ENCODE results near the gene ANGPT4.
"Not testable (repeated sequence)": the region's sequence is repeated elsewhere in the genome, so short reads cannot be mapped to it uniquely, and the experiment has no call there.

The ANGPT4 gene

GRCh38 chr20:906703-907270 lies 9.3 kb downstream of the ANGPT4 start:
- no peak for DNase-seq (ENCODE audit: low read depth, low spot score)

DNA sequence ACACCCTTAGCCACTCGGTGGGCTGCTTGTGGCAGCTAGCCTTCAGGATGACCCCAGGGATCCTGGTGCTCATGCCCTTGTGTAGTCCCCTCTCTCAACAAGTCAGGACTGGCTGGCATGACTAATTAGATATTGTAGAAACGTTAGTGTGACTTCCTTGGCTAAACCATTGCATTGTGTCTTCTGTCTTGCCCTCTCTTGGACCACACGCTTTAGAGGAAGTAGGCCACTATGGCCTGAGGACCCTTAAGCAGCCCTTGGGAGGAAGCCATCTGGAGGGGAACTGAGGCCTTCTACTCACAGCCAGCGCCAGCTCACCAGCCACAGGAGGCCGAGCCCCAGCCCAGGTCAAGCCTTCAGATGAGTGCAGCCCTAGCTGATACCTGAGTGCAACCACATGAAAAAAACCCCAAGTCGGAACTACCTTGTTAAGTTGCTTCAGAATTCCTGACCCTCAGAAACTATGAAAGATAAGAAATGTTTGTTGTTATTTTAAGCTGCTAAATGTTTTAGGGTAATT lies 10.1 kb downstream of the ANGPT4 start:
- no peak for DNase-seq (ENCODE audit: low read depth, low spot score)

GRCh38 chr20:905396-905961 lies 10.7 kb downstream of the ANGPT4 start:
- no peak for DNase-seq (ENCODE audit: low read depth, low spot score)

DNA sequence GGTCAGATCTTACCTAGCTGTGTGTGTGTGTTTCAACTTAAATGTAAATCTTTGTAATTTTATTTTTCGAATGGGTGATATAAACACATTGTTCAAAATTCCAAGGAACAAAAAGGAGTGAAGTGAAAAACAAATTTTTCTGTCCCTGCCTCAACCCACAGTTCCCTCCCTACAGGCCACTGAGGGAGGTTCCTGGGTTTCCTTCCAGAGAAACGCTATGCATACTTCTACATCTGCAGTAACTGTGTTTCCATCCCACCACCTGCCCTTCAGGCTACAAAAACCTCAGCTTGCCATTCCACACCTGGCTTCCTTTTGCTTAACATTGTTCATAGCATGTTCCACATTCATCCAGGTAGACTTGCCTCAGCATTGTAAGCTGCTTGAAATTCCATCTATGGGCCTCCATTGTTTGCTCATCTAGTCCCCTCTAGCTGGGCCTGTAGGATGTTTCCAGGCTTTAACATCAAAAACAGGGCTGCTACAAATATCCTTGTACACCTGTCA lies 12.0 kb downstream of the ANGPT4 start:
- no peak for DNase-seq (ENCODE audit: low read depth, low spot score)

DNA sequence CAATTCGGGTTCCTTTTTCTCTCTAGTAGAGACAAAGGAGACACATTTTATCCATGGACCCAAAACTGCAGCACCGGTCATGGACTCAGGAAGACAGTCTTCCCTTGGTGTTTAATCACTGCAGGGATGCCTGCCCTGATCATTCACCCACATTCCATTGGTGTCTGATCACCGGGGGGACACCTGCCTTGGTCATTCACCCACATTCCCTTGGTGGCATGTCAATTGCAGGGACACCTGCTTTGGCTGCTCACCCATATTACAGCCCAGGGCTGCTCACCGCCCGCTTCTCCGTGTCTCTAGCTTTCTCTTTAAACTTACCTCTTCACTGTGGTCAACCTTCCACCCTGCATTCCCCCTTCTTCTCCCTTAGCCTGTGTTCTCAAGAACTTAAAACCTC lies 18.7 kb downstream of the ANGPT4 start:
- not testable (repeated sequence) for DNase-seq (ENCODE audit: low read depth, low spot score)

- no peak for DNase-seq (ENCODE audit: low read depth, low spot score)
These were observed 19.6 kb downstream of the ANGPT4 start for GRCh38 chr20:896501-897025.

- not testable (repeated sequence) for DNase-seq (ENCODE audit: low read depth, low spot score)
These were observed 23.8 kb downstream of the ANGPT4 start for GRCh38 chr20:892371-892770.

- DNase-seq (ENCODE audit: low read depth, low spot score): no peak
These were observed 24.4 kb downstream of the ANGPT4 start for GRCh38 chr20:891706-892080.

DNA sequence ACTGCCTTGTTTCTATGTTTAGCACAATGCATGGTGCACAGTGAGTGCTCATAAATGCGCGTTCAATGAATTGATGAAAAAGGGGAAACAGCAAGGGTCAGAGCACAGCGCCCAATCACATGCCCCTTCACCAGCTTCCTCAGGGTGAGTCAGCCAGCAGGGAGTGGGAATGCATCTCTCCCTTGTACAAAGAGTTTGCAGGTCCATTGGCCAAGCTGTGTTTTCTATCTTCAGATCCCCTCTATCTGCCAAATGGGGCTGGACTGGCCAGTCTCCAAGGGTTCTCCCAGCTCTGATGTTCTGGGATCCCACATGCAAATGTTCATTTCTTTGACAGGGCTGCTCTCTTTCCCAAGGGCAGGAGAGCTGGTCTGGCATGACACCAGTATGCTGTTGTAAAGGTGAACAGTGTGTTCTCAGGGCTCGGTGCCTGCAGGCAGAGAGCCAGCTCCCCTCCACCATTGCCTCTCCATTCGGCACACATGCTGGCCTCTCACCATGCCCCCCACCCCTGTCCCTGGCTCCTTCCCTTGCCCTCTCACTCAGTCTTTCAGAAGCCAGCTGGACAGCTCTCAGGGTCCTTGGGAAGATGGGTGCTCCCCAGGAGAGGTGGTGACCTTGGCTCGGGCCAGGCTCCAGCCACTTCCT lies 25.0 kb downstream of the ANGPT4 start:
- no peak for DNase-seq (ENCODE audit: low read depth, low spot score)

- no peak for DNase-seq (ENCODE audit: low read depth, low spot score)
These were observed 25.5 kb downstream of the ANGPT4 start for GRCh38 chr20:890666-891057.

DNA sequence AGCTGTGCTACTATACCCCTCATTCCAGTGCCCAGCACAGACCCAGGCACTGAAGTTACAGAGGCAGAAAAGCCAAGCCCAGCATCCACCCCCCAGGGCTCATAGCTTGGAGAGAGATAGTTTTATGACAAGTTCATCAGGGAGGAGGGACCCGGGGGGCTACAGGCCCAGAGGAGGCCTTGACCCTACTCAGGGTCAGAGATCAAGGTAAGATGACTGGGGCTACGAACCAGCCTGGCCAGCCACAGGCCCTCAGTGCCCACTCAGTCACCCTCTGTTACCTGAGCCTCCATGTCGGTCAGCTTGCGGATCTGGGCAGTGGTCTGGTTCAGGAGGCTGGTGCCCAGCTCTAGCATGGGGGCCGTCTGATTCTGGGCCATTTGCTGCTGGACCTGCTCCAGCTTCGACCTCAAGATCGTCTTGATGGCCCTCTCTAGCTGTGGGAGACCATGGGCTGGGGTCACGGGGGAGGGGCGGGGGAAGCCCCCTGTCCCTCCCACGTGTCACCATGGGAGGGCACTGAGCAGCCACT lies 26.1 kb downstream of the ANGPT4 start:
- no peak for DNase-seq (ENCODE audit: low read depth, low spot score)

DNA sequence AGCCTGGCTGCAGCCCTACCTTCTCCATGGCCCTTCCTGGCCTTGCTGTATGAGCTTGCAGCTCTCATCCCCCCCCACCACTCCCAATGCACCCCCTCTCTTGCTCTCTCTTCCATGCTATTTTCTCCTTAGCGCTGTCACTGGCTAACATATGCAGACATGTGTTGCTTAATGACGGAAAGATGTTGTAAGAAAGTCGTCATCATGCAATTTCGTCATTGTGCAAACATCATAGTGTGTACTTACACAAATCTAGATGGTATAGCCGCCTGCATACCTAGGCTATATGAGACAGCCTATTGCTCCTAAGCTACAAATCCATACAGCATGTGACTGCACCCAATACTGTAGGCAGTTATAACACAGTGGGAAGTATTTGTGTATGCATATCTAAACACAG lies 27.0 kb downstream of the ANGPT4 start:
- no peak for DNase-seq (ENCODE audit: low read depth, low spot score)

- DNase-seq (ENCODE audit: low read depth, low spot score): no peak
These were observed 28.1 kb downstream of the ANGPT4 start for GRCh38 chr20:888057-888456.

DNA sequence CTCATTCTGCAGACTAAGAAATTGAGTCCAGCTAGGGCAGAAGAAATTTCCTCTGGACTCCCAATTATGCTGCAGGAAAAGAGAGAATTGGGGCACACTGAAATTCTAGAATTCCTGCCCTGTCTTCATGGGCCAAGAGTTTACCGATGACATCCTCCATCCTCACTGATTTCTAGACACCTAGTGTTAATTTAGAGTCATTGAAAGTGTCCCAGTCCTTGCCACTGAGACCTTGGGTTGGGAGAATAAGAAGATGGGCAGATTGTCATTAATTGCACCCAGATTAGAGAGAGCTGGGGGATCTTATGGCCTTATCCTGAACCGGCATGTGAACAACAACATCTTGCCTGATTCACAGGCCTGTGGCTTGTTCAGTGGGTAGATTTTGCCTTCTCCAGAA lies 29.0 kb downstream of the ANGPT4 start:
- no peak for DNase-seq (ENCODE audit: low read depth, low spot score)

DNA sequence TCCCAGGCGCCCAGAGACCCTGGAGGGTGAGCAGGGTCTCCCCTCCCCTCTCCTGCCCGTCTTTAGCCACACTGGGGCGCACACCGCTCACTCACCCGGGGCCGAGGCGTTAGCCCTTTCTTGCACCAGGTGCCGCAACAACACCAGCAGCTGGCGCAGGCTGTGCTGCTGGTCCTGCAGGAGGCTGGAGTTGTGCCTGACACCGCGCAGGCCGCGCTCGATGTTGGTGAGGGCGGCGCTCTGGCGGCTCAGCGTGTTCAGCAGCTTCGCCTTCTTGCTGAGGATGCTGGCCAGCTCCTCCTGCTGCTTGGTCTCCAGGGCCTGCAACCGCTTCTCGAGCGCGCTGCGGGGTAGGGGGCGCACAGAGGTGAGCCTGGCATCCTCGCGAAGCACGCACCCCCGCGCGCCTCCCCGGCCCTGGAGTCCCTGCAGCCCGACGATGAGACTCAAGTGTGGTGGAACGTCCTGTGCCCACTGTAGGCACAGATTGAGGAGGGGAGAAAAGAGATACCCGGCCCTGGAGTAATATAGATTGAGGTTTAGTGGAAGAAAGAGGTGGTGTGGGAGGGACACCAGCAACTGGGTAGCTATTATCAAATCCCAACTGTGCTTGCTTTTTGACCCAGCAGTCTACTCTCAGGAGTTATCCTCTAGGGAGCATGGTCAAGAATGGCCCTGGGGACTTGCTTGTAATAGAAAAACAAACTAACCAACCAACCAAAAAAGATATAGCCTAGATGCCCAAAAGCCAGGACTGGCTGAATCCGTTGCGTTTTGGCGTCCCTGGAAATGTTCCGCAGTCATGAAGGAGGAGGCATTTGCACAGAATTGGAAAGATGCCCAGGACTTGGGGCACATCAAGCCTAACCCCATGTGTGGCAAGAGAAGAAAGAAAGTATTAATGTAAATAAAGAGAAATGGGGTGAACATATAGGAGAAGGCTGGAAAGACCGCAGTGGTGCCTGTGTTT lies 30.9 kb downstream of the ANGPT4 start:
- DNase-seq (ENCODE audit: low read depth, low spot score): no peak

DNA sequence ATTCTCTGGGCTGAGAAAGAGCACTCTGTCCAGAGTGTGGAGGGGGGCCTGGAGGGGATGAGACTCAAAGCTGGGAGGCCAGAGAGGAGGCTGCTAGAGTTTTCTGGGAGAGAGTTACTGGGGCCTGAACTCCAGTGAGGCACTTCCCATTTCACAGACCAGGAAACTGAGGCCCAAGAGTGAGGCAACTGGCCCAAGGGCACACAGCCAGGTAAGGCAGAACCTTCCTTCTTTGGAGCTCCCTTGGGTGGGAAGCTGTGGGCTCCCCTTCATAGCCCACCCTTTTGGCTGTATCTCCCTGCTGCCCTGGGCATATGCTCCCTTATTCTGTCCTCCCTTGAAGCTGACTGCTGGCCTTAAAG lies 34.4 kb downstream of the ANGPT4 start:
- DNase-seq (ENCODE audit: low read depth, low spot score): no peak

DNA sequence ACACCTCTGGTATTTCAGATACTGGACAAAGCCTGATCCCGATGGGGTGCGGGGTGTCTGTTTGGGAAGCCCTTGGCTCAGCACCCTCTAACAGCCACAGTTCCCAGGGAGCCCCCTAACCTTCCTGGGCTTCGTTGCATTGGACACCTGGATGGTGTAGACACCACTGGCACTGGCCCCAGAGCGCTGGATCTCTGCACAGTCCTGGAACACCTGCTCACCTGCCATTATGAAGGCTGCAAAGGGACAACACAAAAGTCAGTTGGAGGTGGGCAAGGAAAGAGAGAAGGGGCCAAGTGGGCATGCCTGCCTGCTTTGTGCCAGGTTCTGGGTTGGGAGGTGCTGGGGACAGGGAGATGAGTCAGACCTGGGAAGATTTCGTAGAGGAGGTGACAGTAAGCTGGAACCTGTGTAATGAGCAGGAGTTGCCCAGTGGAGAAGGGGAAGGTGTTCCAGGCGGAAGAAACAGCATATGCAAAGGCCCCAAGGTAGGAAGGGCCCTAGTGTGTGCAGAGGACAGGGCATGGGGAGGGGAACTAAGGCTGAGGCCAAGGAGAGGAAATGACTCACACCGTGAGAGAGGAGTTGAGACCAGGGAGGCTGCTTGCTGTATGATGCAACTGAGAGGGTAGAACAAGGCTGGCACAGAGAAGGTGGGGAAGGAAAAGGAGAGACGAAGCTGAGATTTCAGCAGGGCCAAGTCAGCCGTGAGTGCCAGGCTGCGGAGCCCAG lies 34.9 kb downstream of the ANGPT4 start:
- DNase-seq (ENCODE audit: low read depth, low spot score): no peak

- no peak for DNase-seq (ENCODE audit: low read depth, low spot score)
These were observed 36.5 kb downstream of the ANGPT4 start for GRCh38 chr20:879626-880025.

- no peak for DNase-seq (ENCODE audit: low read depth, low spot score)
These were observed 37.4 kb downstream of the ANGPT4 start for GRCh38 chr20:878511-879307.

DNA sequence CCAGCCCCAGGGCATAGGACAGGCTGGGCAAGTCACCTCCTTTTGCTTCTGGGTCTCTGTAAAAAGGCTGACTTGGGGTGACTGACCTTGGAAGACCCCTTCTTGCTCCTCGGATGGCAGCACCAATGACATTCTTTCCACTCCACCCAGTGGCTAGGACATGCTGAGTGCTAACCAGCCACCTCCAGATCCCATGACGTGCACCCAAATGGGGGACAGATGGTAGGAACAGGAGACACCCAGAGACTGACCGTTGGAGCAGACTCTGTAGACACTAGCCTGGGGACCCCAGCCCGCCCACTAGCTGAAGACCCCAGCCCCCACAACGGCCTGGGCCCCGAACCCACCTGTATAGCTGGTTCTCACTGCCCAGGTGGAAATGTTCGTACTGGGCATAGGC lies 38.3 kb downstream of the ANGPT4 start:
- DNase-seq (ENCODE audit: low read depth, low spot score): no peak
